Fibroblast of skin of left biceps (primary cell): ENCODE data around the gene MYORG.

ENCODE experiments used
- DNase-seq, 2 experiments: peaks; one replicate each; pipeline ENCODE4 v3.0.0-alpha.2; 2013; ENCODE audit warnings: low read depth in 2 of 2

MYORG gene

DNA sequence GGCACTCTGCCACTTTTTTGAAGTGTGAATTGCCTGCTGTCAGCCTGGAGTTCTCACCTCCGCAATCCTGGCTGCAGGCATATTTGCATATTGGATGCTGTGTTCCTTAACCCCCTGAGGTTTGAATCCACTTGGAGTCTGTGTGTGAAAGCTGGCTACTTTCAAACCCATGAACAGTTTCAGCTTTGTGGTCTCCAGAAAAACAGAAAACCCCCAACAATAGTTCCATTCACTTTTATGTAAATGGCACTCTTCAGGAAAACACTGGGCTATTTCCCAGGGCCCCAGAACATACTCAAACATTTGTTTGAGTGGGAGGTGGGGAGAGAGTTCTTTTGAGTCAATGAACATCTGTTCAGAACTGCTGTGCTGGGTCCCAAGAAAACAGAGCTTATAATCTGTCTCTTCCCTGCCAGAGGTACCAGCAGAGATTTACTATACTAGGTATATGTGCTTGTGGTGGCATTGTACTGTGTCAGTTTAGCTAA lies 42.3 kb downstream of the MYORG start:
- no peak for DNase-seq

DNA sequence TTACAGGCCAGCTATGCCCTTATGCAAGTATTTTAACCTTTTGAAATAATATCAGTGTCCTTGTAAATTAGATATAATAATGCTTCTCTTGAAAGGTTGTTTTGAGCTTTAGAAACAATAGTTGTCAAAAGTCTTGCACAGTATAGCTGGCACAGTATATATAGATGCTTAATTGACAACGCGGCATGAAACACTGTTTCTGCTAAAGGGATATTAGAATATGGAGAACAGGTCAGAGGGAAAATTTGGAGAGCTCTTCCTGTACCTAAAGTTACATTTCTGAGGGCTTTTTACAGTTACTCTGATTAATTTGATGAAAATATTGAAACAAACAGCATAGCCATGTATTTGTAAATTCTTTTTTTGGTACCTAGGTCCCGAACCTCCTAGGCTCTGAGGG lies 42.9 kb downstream of the MYORG start:
- DNase-seq: no peak

DNA sequence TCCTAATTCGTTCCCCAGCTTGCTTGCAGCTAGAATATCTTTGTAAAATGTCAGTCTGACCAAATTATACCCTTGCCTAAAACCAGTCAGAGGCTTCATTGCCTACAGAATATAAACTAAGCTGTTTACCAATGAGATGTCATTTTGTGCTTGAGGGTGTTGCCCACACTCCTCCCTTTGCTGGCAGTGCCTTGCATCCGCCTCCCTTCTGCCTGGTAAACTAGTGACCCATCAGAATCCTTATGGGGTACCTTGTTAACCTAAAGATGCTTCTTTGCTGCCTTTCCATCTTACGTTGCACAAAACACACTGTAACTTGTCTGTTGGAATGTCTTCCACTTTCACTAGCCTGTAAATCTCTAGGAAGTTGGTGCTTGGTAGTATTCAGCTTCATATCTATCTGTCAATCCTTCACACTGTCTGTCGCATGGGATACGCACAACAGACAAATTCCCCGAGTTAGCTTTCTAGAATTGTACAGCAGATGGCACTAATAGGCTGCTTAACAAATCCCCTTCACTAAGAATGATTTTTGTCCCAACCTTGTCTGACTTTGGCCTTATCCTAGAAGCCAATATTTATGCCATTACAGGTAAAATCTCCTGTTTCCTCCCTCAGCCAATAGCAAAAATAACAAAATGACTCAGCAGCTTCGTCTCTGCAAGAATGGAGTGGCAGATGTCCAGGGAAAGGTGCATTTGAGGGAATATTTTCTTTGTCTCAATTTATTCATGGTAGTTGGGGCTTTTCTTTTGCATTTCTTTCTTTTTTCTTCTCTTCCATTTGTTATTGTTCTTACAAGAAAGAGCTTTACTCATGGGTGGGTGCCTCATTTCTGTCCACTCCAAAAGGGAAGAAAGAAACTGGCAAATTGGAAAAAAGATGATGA lies 44.4 kb downstream of the MYORG start:
- DNase-seq: no peak

DNA sequence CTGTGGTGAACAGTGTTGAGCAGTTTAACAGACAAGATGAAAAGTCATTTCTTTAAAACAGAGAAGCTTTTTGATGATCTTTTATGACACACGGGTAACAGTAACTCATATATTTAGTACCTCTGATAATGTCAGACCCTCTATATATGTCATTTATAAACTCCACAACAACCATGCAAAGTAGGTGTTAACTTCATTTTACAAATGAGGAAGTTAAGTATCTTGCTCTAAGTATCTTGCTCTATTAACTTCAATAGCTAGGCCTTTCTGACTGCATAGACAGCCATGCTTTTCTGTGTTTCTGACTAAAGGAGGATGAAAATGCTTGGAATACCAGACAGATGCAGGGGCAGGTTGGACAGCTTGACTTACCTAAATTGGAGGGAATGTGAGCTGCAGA lies 45.5 kb downstream of the MYORG start:
- no peak for DNase-seq

DNA sequence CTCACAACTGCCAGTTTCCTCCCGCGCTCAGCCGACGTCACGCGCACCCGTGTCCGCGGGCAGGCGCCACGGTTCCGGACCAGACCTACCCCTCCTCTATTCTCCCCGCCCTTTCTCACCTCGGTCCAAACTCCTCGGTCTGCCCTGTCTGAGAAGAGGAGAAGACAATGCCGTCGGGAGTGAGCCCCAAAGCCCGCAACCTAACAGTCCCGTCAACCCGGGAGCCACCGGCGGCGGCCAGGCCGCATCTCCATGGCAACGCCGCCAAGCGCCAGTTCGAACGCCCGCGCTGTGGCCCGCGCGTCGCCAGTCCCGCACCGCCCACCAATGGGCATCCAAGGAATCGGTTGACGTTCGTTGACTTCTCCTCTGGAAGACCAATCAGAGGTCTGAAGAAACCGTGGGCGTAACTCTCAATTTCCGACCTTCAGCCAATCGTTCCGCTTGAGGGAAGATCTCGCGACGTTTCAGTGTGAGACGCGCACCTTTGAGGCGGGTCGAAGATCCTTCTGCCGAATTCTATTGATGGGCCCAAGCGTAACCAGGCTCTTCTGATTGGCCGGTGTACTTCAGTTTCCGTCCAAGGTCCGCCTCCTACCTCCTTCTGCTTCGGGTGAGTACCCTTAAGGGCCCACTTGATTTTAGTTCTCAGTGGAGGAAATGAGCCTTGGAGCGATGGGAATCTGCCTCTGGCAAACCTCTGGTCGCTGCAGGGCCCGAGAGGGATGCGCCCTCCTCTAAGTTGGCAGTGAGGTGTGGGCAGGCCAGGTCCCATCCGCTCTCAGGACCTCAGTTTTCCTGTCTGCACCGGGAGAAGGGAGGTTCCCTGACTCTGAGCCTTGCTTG lies 47.5 kb downstream of the MYORG start, which contains the start of the genes KIF24 and NUDT2:
TSS of gene KIF24 (minus strand) at position 282 of the 846 bp plus-strand sequence. CDS start 17,922 bp downstream, outside the sequence.
TSS of gene NUDT2 (plus strand) at position 583 of the 846 bp plus-strand sequence. CDS start 9,471 bp downstream, outside the sequence.
- DNase-seq: peak; percentile 100

DNA sequence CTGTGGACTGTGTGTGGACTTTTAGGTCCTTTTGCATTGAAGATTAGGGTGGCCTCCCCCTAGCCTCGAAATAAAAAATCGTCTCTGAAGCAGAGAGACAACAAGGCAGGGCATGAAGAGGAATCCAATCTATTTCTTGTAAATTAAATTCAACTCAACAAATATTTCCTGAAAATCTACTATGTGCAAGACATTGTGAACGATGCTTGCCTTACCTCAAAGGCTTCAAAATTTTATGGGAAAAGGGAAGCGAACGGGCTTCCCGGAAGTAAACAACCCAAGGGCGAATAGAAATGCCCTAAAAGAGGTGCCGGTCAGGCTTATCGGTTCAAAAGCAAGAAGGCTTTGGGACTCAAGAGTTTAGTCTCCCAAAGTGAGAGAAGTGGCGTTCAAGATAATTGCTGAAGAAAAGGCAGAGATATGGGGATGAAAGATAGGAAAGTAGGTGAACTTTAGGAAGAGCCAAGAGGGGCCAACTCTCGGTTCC lies 48.2 kb downstream of the MYORG start:
- DNase-seq: no peak

DNA sequence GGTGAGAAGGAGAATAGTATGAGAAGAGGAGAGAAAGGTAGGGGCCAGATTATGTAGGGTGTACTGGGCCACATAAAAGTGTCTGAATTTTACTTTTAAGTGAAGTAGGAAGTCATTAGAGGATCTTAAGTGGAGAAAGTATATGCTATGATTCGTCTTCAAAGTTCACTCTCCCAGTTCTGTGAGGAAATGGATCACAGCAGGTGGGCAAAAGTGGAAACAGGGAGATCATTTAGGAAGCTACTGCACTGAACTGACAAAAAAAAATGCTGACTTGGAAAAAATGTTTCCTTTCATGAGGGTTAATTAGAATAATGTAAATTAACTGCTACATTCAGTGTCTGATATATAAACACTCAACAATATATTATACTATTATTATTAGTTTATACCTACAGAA lies 50.0 kb downstream of the MYORG start:
- no peak for DNase-seq

DNA sequence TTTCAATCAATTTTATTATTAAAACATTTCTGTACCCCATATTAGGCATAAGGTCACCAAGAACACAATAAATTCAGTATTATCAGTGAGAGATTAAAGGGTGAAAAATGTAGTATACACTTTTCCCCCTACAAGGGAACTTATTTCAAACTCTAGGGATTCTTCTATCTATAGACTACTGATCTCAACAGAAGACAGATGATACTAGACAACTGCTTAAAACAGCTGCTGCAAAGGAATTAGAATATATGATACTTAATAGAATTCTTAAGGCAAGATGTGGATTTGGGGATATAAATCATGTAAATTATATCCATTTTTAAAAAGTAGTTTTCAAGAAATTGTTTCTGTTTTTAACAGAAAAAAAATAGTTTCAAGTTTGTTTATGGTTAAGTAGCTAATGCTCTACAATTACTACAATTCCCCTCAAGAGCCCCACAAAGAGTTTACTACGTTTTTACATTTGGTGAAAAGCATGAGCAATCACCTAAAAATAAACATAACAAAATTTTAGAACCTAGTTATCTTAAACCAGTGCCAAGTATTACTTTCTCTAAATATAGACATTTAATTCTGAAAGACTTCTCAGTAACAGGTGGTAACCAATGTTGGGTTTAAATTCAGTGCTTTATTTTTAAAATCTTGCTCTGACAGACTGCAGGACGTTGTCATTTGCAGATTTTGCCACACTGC lies 53.7 kb downstream of the MYORG start:
- DNase-seq: no peak

DNA sequence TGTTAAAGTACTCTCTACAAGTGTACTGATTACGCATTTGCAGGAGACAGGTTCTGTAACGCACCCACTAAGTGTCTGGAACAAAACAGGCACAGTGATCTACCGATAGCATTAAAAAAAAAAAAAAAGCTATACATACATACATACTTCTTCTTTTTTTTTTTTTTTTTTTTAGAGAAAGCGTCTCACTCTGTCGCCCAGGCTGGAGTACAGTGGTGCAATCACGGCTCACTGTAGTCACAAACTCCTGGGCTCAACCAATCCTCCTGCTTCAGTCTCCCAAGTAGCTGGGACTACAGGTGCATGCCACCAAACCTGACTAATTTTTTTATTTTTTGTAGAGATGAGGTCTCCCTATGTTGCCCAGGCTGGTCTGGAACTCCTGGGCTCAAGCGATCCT lies 55.2 kb downstream of the MYORG start:
- no peak for DNase-seq

DNA sequence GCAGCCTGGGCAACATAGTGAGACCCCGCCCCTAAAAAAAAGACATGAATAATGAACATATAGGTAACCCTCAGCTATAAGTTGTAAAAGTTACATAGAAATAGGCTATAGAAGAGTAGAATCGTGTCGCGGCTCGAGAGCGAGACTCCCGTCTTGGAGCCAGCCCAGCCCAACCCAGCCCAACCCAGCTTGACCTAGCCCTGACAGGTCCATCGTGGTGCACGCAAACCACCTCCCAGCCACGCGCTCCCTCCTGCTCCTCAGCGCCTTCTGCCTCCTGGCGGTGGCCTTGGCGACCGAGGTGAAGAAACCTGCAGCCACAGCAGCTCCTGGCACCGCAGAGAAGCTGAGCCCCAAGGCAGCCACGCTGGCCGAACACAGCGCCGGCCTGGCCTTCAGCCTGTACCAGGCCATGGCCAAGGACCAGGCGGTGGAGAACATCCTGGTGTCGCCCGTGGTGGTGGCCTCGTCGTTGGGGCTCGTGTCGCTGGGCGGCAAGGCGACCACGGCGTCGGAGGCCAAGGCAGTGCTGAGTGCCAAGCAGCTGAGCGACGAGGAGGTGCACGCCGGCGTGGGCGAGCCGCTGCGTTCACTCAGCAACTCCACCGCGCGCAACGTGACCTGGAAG lies 58.4 kb downstream of the MYORG start:
- no peak for DNase-seq

DNA sequence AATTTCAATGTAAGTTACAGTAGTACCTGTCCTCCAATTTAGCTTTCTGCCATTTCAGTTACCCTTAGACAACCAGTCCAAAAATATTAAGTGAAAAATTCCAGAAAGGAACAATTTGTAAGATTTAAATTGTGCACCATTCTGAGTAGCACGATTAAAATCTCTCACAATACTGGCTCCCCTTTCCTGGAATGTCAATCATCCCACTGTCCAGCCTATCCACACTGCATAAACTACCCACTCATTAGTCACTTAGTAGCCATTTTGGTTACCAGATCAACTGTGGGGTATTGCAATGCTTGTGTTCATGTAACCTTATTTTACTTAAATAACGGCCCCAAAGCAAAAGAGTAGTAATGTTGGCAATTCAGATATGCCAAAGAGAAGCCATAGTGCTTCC lies 59.3 kb downstream of the MYORG start:
- DNase-seq: no peak
